CD4-positive, alpha-beta T cell treated with Interleukin-21 for 1 hour (primary cell): ENCODE measurements around the gene MBNL1.
"Not testable (repeated sequence)": the region's sequence is repeated elsewhere in the genome, so short reads cannot be mapped to it uniquely, and the experiment has no call there.

ENCODE experiments used
- DNase-seq: peaks from one replicate; pipeline ENCODE4 v3.0.0-alpha.2; 2020

The MBNL1 gene

DNA sequence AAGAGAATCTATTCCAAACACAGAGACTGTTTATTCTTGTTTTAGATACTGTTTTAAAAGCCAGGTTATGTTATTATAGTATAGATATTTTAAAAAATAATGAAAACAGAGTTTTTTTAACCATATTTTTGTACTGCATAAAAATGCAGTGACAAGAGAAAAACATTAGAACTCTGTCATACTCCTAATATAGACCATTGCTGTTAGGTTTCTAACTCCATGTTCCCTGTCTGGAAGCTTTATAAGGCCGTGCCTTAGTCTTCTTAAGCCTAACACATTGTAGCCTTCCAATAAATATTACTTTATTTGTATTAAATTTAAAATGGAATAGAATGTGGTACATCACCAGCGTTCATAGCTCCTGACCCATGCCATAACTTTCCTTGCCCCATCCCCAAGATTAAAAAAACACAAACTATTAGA, 53.2 kb downstream of the MBNL1 start:
- DNase-seq, result no peak

DNA sequence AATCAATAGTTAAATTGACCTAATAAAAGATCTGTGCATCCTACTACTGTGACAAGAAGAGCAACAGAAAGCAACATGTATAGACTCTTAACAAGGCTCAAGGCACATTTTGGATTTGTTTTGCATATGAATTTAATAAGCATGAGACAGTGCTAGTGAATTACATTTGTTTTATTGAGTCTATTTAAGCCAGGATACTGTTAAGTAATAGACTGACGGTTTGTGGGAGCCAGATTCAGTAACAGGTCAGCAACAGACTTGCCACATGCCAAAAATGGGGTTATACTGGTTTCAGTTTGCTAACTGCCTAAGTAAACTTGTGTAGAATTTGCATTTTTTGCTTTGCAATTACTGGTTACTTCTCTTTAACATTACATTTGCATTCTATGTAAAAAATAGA, 54.0 kb downstream of the MBNL1 start:
- DNase-seq, result peak; percentile 49

DNA sequence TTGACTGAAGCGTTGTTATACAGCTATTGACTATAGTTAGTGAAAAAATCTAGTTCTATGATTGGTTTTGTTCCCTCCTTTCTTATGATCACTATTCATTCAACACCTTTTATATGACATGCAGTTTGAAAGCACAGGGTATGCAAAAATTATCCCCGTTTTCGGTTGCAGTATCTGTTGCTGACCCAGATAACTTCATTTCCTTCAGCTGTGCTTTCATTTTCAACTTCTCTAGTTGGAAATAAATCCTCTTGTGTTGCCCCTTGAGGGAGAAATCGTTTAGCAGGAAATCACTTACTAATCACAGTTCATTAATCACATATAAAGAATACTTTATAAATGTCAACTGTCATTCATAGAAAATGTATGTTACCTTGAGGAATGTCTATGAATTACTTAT, 55.1 kb downstream of the MBNL1 start:
- DNase-seq, result peak; percentile 54

DNA sequence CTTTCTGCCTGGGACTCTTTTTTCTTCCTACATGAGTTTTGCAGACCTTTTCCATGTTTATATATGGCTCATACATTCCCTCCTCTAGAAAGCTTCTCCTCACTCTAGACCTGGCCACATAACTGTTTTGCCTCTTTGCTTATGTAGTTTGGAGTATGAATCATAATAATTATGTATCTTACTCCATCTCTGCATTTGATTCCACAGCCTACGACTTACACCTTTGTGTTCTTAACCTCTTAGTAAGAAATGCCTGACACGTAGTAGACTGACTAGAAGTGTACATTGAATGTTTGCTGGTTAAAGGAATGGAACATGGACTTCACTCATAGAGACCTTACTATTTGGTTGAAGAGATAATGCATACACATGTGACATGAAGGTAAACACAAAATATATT, 56.4 kb downstream of the MBNL1 start:
- no peak for DNase-seq

DNA sequence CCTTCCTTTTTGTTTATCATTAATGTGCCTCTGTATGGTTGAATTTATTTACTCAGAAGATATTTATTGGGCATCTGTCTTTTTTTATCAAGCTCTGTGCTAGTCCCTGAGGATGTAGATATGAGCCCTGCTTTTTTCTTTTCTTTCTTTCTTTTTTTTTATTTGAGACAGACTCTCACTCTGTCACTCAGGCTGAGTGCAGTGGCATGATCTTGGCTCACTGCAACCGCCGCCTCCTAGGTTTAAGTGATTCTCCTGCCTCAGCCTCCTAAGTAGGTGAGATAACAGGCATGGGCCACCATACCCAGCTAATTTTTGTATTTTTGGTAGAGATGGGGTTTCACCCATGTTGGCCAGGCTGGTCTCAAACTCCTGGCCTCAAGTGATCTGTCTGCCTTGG, 58.5 kb downstream of the MBNL1 start:
- no peak for DNase-seq

DNA sequence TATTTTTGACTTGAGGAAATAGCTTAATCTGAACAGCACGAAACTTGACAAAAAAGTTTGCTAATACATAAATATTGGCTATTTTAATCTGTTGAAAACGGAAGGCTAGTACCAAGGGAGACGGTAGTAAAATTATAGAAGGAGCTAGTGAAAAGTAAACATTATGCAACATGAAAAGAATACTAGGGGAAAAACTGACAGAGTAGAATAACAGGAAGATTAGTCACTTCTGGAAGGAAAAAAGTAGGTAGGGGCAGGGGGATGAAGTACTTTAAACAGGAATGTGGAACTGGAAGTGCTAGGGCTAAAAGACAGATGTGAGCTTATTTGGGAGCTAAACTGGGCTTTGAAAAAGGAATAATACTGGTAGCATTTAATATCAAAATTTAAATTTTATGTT, 60.1 kb downstream of the MBNL1 start:
- DNase-seq, result no peak

DNA sequence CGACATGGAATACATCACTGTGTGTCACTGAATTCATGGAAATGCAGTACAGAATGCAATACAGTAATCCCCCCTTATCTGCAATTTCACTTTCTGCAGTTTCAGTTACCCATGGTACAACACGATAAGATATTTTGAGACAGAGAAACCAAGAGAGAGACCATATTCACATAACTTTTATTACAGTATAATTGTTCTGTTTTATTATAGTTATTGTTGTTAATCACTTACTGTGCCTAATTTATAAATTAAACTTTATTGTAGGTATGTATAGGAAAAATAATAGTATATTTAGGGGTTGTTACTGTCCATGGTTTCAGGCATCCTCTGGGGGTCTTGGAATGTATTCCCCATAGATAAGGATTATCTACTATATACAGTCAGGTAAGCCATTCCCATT, 61.8 kb downstream of the MBNL1 start:
- no peak for DNase-seq

DNA sequence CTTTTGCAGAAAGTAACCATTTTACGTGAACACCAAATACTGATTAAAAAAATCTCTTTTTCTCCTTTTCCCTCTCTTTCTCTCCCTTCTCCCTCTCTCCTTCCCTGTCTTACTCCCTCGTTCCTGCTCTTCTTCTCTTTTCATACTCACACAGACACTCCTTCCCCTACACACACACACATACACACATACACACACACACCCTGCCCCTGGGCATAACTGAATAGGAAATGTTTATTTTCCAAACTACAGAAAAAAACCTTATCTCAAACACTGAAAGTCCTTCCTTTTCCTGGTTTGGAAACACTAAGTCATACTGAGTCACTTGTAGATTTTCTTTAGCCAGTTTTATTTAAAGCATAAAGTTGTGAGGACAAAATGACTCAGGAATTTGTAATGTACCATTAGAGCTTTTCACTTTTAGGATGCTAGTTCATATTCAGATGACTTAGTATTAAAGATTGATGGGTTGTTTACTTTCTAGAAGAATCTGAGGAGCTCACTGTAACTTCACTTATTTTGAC, 62.4 kb downstream of the MBNL1 start:
- DNase-seq, result no peak

DNA sequence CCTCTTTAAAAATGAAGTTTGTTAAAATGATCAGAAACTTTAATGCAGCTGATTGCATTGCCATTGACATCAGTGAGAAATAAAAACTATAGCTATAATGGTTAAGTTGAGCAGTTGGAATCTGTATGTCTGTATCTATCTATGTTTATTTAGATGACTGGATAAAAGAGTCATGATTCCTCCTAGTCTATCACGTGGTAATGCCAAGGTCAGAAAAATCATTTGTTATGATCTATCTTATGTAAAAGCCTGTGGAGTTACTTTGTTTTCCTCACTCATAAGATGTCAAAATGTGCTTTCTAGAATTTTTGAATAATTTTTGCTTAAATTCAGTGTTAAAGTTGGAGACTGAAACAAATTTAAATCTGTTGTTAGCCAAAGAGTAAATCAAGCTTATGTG, 63.3 kb downstream of the MBNL1 start:
- DNase-seq, result no peak

DNA sequence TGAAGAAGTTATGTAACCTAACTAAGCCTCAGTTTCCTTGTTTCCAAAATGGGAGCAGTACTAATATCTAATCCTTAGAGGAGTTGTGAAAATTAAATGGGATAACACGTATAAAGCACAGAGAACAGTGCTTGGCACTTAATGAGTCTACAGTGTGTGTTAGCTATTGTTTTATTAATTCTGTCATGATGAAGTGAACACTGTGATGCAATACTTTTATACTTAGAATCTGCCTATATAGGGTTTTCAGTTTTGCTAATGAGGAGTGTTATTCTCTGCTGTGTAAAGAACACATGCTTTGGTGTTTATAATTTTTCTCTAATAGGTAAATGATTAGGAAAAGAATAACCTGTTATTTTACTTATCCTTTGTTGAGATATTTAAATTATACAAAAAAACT, 65.2 kb downstream of the MBNL1 start:
- no peak for DNase-seq

DNA sequence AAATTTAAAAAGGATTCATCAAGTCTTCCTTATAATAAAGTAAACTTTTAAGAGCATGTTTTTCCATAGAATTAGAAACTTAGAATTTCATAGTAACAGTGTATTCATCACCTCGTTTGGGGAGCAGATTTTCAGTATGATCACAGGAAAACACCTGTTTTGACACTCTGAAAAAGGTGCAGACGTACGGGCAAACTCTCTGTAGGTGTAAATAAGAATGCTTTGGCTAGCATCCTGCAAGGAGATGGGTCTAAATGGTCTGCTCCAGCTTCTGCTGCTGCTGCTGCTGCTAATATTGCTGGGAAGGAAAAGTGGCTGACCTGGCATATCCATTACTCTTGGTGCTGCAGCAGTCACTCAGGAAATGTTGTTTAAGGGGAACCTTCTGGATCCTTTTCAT, 66.0 kb downstream of the MBNL1 start:
- no peak for DNase-seq

DNA sequence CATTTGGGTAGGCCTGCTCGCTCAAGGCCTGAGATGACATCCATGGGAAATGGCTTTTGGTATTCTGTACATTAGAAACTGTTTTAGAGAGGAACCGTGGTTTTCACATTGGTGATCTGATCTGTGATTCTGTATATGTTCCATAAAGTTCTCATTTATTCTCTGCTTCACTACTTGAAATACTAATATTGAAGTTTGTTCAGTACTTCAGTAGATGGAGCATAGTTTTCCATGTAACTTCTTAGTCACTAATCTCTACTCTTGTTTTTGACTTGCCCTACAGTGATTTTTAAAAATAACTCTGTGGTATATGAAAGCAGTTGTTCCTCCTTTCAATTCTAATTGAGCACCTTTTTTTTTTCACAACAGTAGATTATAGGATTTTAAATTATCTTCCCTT, 66.5 kb downstream of the MBNL1 start:
- no peak for DNase-seq

DNA sequence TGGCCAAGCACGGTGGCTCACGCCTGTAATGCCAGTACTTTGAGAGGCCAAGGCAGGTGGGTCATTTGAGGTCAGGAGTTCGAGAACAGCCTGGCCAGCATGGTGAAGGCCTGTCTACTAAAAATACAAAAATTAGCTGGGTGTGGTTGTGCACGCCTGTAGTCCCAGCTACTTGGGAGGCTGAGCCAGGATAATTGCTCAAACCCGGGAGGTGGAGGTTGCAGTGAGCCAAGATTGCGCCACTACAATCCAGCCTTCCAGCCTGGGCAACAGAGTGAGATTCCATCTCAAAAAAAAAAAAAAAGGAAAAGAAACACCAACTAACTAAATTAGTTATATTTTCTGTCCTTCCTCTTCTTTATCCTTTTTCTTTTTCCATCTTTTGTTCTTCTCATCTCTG, 68.6 kb downstream of the MBNL1 start:
- DNase-seq, result not testable (repeated sequence)

DNA sequence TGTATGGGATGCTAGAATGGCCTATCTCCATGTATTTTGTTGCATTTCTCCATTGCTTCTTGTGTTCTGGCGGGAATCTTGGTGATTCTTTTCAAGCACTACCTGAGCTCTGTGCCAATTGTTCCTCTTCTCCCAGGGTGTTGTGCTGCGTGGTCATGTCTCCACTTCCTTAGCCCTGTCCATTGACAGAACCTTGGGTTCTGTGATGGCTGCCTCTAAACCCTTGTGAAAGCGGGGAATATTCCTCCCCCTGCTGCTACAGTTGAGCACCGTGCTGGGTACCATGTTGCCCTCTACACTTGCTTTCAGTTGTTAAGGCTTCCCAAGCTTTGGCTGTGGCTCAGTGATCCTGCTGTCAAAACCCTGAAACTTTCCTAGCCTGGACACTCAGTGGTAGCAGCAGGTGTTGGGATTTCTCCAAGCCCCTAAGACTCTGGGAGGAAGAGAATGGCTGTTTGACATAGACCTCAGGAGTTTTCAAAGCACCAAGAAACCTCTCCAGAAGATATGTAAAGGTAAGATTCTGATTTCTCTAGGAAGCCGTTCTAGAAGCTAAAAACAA, 69.5 kb downstream of the MBNL1 start:
- DNase-seq, result no peak

DNA sequence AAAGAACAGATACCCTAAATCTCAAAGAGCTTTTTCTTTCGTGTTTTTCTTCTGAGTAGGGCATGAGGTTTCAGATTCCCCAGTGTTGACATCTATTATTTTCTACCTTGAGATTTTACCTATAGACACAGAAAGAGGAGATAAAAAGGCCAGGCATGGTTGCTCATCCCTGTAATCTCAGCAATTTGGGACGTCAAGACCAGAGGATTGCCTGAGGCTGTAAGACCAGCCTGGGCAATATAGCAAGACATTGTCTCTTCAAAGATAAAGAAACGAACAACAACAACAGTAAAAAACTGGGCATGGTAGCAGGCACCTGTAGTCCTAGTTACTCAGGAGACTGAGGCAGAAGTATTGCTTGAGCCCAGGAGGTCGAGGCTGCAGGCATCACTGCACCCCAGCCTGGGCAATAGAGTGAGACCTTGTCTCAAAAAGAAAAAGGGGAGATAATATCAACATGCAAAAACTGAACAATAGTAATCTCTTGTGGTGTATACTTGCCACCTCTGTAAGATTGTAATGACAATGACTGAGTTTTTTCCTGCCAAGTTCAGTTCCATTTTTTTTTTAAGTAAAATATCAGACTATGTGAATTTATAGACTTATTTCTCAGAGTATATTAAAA, 71.3 kb downstream of the MBNL1 start:
- DNase-seq, result no peak

DNA sequence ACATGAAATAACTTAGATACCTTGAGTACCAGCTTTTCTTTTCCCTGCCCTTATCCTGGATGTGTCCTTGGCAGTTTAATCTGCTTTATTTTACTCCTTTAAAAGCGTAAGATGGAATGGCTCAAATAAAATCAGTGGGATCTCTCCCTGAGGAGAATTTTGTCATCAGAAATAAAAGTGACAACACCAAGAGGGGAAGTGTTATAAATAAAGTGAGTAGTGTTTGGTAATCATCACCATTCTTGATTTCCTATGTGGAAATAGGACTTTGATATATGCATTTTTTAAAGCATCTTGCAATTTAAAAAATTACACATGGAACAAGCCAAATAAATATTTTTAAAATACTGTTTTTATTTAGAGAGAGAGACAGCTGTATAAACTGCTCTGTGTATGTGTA, 76.5 kb downstream of the MBNL1 start:
- DNase-seq, result no peak

DNA sequence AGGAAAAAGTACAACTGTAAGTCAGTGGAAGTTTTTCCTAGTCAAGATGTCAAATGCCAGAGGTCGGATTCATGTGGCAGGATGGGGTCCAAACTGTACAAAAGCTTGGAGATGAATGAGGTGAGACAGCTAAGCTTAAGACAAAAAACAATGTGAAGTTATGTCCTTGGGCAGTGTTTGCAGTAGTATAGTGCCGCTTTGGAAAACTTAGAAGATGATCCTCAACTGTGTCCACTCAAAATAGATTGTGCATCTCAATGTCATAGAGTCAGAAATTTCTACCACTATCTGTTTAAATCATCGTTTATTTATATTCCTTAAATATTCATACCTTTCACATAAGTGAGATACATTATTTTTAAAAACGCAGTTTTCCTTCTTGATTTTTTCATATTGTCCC, 77.3 kb downstream of the MBNL1 start:
- DNase-seq, result no peak

DNA sequence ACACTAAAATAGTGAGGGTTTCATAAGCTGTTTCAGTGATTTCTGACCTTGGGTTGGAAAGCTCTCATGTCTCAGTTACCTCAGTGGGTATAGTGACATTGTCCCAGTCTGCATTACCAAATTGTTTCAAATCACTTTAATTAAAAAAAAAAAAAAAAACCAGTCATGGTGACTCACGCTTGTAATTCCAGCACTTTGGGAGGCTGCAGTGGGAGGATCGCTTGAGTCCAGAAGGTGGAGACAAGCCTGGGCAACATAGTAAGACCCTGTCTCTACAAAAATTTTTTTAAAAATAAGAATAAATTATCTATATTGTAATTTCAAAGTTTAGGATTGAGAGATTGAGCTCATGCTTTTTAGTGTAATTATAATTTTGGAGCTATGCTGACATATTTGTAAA, 78.0 kb downstream of the MBNL1 start:
- DNase-seq, result no peak

DNA sequence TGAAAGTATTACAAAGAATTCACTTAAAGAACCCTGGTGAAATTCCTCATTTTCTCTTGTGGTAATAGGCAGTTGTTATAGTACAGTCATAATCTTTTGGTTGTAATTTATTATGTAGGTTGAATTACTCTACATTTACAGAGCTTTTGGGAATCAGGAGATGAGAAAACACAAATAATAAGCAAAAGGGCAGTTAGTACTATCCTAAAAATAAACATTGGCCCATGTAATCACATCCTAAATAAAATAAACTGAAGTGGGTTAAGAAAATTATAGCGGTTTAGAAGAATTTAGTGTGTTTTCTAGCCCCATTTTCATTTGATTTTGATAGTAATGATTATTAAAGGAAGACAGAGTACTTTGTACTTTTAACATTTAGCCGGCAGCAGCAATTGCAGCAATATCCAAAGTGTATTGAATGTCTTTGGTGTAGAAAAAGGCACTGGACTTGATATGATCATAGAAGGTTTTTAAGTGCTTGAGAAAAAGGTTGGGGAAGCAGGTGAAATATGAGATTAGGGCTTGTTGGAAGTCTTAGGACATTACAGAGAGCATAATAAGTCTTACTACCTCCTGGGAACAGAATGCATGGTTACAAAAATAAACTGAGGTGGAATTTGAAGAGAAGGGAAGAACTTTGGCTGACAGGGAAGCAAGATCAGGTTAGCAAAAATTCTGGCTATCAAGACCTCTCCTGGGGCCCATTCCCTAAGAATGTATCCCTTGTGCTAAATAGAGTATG, 79.9 kb downstream of the MBNL1 start:
- no peak for DNase-seq

DNA sequence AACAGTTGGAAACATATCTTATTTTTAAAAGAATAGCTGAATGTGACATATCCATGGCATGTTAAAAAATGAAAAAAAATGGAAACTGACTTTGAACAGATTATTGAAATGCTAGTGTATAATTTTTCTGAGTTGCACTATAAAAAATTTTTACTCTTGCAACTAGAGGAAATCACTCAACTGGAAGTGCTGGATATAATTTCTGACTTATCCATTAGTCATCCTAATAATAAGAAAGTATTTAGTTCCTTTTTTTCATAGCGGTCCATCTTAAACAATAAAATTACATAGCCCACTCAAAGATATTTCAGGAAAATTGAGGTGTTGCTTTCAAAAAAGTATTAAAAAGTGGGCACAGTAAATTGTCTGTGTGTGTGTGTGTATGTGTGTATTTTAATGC, 80.7 kb downstream of the MBNL1 start:
- no peak for DNase-seq

DNA sequence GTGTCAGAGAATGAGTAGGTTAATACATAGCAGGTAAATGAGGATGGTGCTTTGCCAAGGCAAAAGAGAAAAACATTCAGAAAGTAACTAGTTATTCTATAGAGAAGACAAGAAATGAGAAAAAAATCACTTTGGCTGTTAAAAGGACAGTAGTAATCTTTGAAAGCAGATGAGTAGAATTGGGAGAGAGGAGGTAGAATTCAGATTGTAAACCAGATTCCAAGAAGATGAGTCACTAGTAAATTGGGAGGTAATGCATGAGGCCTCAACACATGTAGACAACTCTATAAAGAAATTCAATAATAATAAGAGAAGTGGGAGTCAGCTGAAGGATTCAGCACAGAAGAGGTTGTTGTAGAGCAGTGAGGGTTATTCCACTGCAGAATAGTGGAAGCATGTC, 81.4 kb downstream of the MBNL1 start:
- no peak for DNase-seq

DNA sequence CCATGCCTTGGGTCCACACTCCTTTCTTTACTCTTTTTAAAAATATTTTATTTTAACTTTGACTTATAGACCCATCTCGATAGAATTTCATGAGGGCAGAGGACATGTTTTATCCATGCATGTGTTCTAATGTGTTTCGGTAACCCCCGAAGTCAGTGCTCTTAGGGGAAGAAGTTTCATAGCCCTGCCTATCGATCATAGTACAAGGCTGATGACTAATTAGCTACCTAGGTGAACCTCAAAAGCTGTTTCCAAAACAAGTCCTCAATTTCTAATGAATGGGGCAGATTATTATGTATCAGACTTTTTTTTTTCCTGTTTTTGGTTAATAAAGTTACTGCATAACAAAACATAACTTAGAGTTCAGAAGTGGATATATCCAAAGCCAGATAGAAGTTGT, 82.0 kb downstream of the MBNL1 start:
- no peak for DNase-seq

DNA sequence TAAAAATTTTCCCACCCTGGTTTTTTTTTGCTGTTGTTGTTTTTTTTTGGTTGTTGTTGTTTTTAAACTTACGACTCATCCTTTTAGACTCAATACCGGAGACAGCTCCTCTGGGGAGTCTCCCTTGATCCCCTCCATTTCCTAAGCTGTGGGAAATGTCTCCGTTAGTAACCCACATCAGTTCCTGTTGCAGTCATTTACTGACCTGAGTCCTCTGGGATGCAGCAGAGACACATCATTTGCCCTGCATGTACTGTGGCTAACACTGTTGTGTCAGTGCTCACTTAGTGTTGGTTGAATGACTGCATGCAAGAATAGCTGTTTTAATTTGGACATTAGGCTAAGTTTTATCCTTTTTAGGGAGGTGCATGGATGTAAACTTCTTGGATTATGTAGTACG, 83.8 kb downstream of the MBNL1 start:
- DNase-seq, result no peak

DNA sequence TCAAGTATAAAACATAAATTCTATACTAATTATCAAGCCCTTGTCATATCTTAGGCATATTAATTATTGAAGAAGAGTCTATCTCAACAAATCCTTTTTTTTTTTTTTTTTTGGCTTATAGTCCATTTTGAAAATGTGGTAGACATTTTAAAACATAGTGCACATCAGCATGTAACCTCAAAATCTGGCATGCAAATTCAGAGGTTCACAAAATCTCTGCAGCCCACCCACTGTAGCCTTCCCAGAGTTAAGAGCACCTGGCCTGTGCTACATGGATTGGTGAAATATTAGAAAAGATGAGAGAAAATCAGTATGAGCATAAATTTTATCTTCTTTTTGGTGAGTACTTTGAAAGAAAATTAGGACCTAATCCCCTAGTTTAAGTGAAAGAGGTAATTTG, 84.8 kb downstream of the MBNL1 start:
- DNase-seq, result no peak
